Measurements from ENCODE around the gene SMIM13.

GRCh38 chr6:11094941-11095340, 1.3 kb downstream of the SMIM13 start:
- TF ChIP-seq POLR2A (IDR thresholded peaks at IDR 0.05) = no peak
- TF ChIP-seq, protein P1, sequence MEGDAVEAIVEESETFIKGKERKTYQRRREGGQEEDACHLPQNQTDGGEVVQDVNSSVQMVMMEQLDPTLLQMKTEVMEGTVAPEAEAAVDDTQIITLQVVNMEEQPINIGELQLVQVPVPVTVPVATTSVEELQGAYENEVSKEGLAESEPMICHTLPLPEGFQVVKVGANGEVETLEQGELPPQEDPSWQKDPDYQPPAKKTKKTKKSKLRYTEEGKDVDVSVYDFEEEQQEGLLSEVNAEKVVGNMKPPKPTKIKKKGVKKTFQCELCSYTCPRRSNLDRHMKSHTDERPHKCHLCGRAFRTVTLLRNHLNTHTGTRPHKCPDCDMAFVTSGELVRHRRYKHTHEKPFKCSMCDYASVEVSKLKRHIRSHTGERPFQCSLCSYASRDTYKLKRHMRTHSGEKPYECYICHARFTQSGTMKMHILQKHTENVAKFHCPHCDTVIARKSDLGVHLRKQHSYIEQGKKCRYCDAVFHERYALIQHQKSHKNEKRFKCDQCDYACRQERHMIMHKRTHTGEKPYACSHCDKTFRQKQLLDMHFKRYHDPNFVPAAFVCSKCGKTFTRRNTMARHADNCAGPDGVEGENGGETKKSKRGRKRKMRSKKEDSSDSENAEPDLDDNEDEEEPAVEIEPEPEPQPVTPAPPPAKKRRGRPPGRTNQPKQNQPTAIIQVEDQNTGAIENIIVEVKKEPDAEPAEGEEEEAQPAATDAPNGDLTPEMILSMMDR (IDR thresholded peaks at IDR 0.05) = no peak
